Central memory CD8-positive, alpha-beta T cell (primary cell): ENCODE measurements around the gene BRCA1.
"Not testable (repeated sequence)": the region's sequence is repeated elsewhere in the genome, so short reads cannot be mapped to it uniquely, and the experiment has no call there.

Experiments
- ATAC-seq: fragments of 150-1000 bp; cut with Tn5 transposase; replicated peaks from 2 replicates; pipeline ENCODE4 v1.10.0; 2022; ENCODE audit warnings: mild to moderate bottlenecking, moderate FRiP score, moderate number of reproducible peaks; ENCODE audit not compliant: poor library complexity, severe bottlenecking; ENCODE audit errors: extremely low read depth
- DNase-seq, 2 donors: peaks; one replicate each; pipeline ENCODE4 v3.0.0; 2021; ENCODE audit warnings: low spot score in 2 of 2
- H3K27ac Mint-ChIP-seq: one replicate; pipeline ENCODE4 v1.8.0; 2022; ENCODE audit warnings: low read depth, mild to moderate bottlenecking, moderate library complexity, mixed read lengths
- H3K27me3 Mint-ChIP-seq: one replicate; pipeline ENCODE4 v1.8.0; 2022; ENCODE audit warnings: mixed read lengths
- H3K36me3 Mint-ChIP-seq: one replicate; pipeline ENCODE4 v1.8.0; 2022; ENCODE audit warnings: mild to moderate bottlenecking, moderate library complexity, mixed read lengths; ENCODE audit not compliant: insufficient read depth
- H3K4me1 Mint-ChIP-seq: one replicate; pipeline ENCODE4 v1.8.0; 2022; ENCODE audit warnings: mixed read lengths
- H3K4me3 Mint-ChIP-seq: one replicate; pipeline ENCODE4 v1.8.0; 2022; ENCODE audit warnings: mild to moderate bottlenecking, moderate library complexity, mixed read lengths
- H3K9me3 Mint-ChIP-seq: one replicate; pipeline ENCODE4 v1.8.0; 2022; ENCODE audit warnings: mixed read lengths

BRCA1 gene

GRCh38 chr17:43125133-43125966, at the start of gene BRCA1:
Gene BRCA1 (minus strand): TSS chr17:43125364. CDS start chr17:43124096, 1,268 bp downstream.
- Mint-ChIP-seq H3K27me3 (no peaks in the 10 kb centered on the region), H3K9me3 (no peaks in the 10 kb centered on the region), H3K27ac (peak within 1 kb of the TSS; percentile 95), H3K4me1 (peaks cover 23% of the 10 kb centered on the region), H3K36me3 (peaks cover 20% of the 10 kb centered on the region), H3K4me3 (peak within 1 kb of the TSS; percentile 96)
- ATAC-seq: peak; percentile 100
- peak; percentile 87 to 93 for DNase-seq

- no peak for DNase-seq
- no peak overlapping the region for H3K4me3 Mint-ChIP-seq
- peaks cover 14% of the 10 kb centered on the region for H3K36me3 Mint-ChIP-seq
Observed at GRCh38 chr17:43171586-43172487, 46.7 kb upstream of the BRCA1 start.

GRCh38 chr17:43170766-43171585, 45.8 kb upstream of the BRCA1 start, which contains the start of gene NBR1:
Gene NBR1 (plus strand): TSS chr17:43171214. CDS start chr17:43175800, 4,586 bp downstream.
- H3K27me3 Mint-ChIP-seq: no peaks in the 10 kb centered on the region
- no peak within 1 kb of the TSS for H3K4me3 Mint-ChIP-seq
- no peaks in the 10 kb centered on the region for H3K9me3 Mint-ChIP-seq
- DNase-seq: peak; percentile 88 to 97
- H3K27ac Mint-ChIP-seq: no peak within 1 kb of the TSS
- peaks cover 27% of the 10 kb centered on the region for H3K4me1 Mint-ChIP-seq
- H3K36me3 Mint-ChIP-seq: peaks cover 8% of the 10 kb centered on the region
- ATAC-seq: peak; percentile 79

More at GRCh38 chr17:43171586-43172487, 46.7 kb upstream of the BRCA1 start:
- H3K27me3 Mint-ChIP-seq: no peaks in the 10 kb centered on the region
- H3K4me1 Mint-ChIP-seq: peaks cover 35% of the 10 kb centered on the region
- ATAC-seq: no peak
- H3K27ac Mint-ChIP-seq: peak overlapping the region; percentile 19
- no peaks in the 10 kb centered on the region for H3K9me3 Mint-ChIP-seq

DNA sequence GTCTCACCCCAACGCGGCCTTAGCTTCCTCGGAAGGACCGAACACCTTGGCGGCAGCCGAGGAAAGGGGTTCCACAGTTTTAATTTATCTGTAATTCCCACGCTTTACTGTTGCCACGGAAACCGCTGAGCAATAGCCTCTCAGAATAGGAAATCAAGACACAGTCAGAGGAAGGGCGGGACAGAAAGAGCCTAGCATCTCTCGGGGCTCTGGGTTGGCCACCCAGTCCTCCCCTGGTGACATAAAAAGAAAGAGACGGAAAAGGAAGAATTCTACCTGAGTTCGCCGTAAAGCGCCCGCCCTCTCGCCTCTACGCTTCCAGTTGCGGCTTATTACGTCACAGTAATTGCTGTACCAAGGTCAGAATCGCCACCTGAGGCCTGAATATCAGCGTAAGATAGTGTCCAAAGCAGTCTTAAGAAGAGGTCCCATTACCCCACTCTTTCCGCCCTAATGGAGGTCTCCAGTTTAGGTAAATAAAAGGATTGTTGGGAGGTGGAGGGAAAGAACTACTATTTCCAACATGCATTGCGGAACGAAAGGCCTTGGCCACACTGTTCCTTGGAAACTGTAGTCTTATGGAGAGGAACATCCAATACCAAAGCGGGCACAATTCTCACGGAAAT, 45.1 kb upstream of the BRCA1 start:
- no peak overlapping the region for H3K4me3 Mint-ChIP-seq
- H3K27me3 Mint-ChIP-seq: no peaks in the 10 kb centered on the region
- peaks cover 19% of the 10 kb centered on the region for H3K4me1 Mint-ChIP-seq
- no peaks in the 10 kb centered on the region for H3K9me3 Mint-ChIP-seq
- no peak overlapping the region for H3K27ac Mint-ChIP-seq
- H3K36me3 Mint-ChIP-seq: peaks cover under 1% of the 10 kb centered on the region
- peak; percentile 68 to 88 for DNase-seq
- ATAC-seq: peak; percentile 86

DNA sequence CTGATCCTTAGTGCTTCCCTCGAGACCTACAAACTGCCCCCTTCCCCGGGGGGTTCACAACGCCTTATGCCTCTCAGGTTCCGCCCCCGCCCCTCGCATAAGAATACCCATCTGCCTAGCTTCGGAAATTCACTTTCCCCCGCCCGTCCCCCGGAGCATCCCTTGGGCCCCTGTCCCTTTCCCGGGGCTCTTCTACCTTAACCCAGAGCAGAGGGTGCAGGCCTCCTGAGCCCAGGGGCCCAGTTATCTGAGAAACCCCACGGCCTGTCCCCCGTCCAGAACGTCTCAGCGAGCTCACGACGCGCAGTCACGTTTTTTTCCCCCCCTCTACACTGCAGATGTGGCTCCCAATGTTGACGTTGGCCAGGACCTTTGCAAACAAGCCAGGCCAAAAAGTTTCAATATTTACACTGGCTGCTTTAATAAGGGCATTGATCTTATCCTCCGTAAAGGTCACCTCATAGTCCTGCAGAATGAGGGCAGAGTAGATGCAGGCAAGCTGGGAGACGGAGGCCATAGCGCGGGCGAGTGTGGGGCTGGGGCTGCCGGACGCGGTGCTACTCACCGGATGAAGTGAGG, 44.5 kb upstream of the BRCA1 start:
- Mint-ChIP-seq H3K4me1 (peaks cover 19% of the 10 kb centered on the region), H3K4me3 (no peak overlapping the region), H3K27ac (no peak overlapping the region), H3K36me3 (no peaks in the 10 kb centered on the region), H3K9me3 (no peaks in the 10 kb centered on the region), H3K27me3 (no peaks in the 10 kb centered on the region)
- no peak for ATAC-seq
- DNase-seq: no peak

- H3K4me3 Mint-ChIP-seq: not testable (repeated sequence)
- H3K27ac Mint-ChIP-seq: peak overlapping the region; percentile 47
Observed at GRCh38 chr17:43165971-43166370, 40.8 kb upstream of the BRCA1 start.

GRCh38 chr17:43159957-43160356, 34.8 kb upstream of the BRCA1 start:
- H3K9me3 Mint-ChIP-seq, ATAC-seq, DNase-seq, H3K4me3 Mint-ChIP-seq, H3K36me3 Mint-ChIP-seq, H3K4me1 Mint-ChIP-seq, H3K27me3 Mint-ChIP-seq, H3K27ac Mint-ChIP-seq: not testable (repeated sequence)

More at GRCh38 chr17:43165971-43166370, 40.8 kb upstream of the BRCA1 start:
- not testable (repeated sequence) for H3K27me3 Mint-ChIP-seq, DNase-seq, H3K4me1 Mint-ChIP-seq, ATAC-seq, H3K9me3 Mint-ChIP-seq, H3K36me3 Mint-ChIP-seq

DNA sequence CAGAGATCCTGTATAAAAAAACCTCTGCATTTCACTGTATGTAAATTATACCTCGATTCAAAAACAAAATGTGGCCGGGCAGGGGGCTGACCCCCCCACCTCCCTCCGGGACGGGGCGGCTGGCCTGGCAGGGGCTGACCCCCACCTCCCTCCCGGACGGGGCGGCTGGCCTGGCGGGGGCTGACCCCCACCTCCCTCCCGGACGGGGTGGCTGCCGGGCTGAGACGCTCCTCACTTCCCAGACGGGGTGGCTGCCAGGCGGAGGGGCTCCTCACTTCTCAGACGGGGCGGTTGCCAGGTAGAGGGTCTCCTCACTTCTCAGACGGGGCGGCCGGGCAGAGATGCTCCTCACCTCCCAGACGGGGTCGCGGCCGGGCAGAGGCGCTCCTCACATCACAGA, 34.1 kb upstream of the BRCA1 start:
- ATAC-seq, DNase-seq, H3K9me3 Mint-ChIP-seq, H3K27me3 Mint-ChIP-seq, H3K4me1 Mint-ChIP-seq, H3K4me3 Mint-ChIP-seq, H3K27ac Mint-ChIP-seq: not testable (repeated sequence)
- peaks cover 10% of the 10 kb centered on the region for H3K36me3 Mint-ChIP-seq

DNA sequence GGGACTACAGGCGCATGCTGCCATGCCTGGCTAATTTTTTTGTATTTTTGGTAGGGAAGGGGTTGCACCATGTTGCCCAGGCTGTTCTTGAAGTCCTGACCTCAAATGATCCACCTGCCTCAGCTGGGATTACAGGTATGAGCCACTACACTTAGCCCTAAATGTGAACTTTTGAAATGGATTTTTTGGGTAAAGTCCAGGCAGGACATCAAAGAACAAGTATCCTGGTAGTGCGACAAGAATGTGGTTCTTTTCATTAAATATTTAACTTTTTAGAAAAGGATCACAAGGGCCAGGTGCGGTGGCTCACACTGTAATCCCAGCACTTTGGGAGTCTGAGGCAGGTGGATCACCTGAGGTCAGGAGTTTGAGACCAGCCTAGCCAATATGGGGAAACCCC, 30.5 kb upstream of the BRCA1 start:
- Mint-ChIP-seq H3K27ac (no peak overlapping the region), H3K9me3 (no peaks in the 10 kb centered on the region), H3K27me3 (no peaks in the 10 kb centered on the region), H3K4me3 (no peak overlapping the region), H3K4me1 (no peaks in the 10 kb centered on the region), H3K36me3 (peaks cover 8% of the 10 kb centered on the region)
- DNase-seq (no peak), ATAC-seq (no peak)

DNA sequence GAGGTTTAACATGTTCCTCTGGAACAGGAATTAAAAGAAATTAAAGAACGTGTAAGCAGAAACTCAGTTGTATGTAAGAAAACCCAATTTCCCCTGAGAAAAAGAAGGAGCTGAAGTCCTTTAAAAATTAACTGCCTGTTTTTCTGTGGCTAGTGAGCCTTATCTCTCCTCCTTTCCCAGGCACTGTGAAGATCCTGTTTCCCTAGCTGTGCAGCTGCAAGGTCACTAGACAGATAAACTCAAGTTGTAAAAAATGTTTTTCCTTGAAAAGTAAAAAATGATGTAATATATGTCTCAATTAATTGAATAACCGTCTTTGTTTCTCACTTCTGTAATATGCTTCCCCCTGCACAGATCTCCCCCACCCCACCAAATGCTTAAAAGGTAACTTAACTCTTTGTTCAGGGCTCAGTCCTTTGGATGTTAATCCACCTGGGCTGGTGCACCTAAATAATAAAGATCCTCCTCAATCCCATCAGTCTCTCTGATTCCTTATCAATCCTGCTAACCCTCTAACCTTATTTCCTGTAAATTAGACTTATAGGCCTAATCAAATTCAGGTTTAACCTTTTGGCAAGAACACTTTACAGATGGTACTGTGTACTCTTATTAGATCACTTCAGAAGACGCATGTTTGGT, 28.2 kb upstream of the BRCA1 start:
- not testable (repeated sequence) for ATAC-seq, H3K27ac Mint-ChIP-seq, H3K4me1 Mint-ChIP-seq, DNase-seq, H3K36me3 Mint-ChIP-seq, H3K9me3 Mint-ChIP-seq, H3K27me3 Mint-ChIP-seq, H3K4me3 Mint-ChIP-seq

- no peaks in the 10 kb centered on the region for H3K9me3 Mint-ChIP-seq
- H3K27me3 Mint-ChIP-seq: no peaks in the 10 kb centered on the region
- no peak overlapping the region for H3K27ac Mint-ChIP-seq
- no peak for DNase-seq
- no peaks in the 10 kb centered on the region for H3K4me1 Mint-ChIP-seq
- no peak overlapping the region for H3K4me3 Mint-ChIP-seq
- H3K36me3 Mint-ChIP-seq: peaks cover 3% of the 10 kb centered on the region
- no peak for ATAC-seq
Observed at GRCh38 chr17:43151880-43152456, 26.8 kb upstream of the BRCA1 start.
